GM18502 (cell line): ENCODE results near the gene KLHL3.
"Not testable (repeated sequence)": the region's sequence is repeated elsewhere in the genome, so short reads cannot be mapped to it uniquely, and the experiment has no call there.

Experiments
- ATAC-seq: cut with Tn5 transposase; IDR thresholded peaks from one replicate; pipeline ENCODE4 v1.9.1; 2021; ENCODE audit warnings: mild to moderate bottlenecking; ENCODE audit not compliant: unreplicated experiment, poor library complexity

Gene KLHL3, protein sequence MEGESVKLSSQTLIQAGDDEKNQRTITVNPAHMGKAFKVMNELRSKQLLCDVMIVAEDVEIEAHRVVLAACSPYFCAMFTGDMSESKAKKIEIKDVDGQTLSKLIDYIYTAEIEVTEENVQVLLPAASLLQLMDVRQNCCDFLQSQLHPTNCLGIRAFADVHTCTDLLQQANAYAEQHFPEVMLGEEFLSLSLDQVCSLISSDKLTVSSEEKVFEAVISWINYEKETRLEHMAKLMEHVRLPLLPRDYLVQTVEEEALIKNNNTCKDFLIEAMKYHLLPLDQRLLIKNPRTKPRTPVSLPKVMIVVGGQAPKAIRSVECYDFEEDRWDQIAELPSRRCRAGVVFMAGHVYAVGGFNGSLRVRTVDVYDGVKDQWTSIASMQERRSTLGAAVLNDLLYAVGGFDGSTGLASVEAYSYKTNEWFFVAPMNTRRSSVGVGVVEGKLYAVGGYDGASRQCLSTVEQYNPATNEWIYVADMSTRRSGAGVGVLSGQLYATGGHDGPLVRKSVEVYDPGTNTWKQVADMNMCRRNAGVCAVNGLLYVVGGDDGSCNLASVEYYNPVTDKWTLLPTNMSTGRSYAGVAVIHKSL

DNA sequence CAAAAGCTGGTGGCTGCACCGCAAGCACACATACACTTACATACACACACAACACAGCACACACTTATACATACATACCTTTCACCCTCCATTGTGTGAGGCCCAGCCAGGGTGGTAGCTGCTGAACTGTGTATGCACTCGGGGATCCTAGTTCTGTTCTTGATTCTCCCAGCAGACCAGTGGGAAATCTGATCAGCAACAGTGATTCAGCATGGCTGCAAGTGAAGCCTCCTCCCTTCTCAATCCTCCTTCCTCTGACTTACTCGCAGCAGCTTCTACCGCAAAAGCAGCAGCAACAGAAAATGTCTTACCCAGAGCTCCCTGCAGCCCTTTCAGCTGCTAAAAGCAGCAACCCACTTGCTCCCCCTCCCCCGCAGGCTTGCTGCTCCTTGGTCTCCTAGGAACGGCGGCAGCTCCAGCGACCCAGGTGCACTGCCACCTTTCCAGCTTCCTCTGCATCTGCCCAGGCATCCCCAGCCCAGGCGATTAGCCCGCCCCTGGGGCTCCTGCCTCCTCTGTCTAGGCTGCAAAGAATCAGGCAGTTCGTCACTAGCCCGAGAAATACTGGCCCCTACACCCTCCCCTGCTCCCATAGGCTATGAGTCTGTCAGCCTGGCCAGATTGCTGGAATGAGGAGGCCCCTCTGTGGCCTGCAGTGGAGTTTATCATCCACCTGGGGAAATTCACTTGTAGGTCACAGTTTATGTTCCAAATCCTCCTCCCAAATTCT is at the start of gene KLHL3:
Gene KLHL3, minus strand, starts transcription at position 535 of the 730 bp plus-strand sequence. Its CDS starts 443 bp downstream, at position 92.
- ATAC-seq = peak; percentile 61

DNA sequence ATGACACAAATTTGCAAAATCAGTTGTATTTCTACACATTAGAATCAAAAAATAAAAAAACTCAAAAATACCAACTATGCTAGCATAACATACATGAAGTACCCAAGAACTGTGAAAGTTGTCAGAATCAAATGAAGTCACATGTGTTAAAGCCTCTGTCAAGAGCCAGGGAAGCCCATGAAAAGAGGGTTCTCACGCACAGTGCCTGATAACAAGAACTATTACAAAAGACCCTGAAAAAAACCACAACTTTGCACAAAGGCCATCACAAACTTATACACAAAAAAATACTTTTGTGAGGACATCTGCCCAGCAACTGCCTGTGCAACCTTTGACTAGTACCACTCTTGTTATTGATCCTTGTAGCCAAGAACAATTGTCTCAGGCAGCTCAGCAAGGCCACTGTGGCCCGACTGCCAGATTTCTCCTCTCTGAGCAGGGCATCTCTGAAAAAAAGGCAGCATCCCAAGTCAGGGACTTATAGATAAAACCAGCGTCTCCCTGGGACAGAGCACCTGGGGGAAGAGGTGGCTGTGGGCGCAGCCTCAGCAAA is 47.2 kb upstream of the KLHL3 start:
- no peak for ATAC-seq

DNA sequence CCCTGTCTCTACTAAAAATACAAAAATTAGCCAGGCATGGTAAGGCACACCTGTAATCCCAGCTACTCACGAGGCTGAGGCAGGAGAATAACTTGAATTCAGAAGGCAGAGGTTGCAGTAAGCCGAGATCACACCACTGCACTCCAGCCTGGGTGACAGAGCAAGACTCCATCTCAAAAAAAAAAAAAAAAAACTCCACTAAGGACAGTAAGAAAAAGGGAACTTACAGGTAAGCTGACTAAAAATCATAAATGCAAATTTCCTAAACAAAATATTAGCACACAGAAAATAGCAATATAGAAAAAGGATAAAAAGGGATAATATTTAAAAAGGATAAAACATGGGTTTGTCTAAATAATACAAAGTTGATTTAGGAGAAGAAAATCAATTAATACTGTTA is 46.2 kb upstream of the KLHL3 start:
- no peak for ATAC-seq

DNA sequence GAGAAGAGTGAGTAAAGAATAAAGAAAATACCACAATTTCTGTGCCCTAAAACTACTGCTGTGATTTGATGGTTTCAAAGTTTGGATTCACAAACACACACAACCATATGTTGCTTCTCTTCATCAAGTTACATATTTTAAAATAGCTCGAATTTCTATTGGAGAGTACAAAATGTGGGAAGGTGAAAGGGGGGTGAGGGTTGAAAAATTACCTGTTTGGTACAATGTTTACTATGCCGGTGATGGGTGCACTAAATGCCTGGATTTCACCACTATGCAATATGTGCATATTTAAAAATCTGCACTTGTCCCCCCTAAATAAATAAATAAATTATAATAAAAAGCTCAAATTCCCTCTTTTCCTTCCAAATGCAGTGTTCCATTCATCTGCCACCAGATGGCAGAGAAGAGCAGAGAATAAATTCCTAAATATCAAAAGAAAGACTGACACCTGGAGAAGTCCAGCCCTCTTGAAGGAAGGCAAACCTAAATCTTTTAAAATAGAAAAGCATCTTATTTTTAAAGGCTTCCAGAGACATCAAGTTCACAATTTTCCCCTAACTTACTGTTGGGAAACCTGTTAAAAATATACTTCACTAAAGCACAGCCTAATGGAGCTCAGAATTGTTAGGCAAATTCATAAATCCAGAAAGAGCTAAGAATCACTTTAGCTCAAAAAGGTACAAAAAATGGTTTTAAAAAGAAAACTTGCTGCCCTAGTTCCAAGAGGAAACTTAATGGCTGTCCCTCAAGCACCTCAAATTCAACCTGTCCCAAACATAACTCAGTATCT is 43.1 kb upstream of the KLHL3 start:
- ATAC-seq = no peak

DNA sequence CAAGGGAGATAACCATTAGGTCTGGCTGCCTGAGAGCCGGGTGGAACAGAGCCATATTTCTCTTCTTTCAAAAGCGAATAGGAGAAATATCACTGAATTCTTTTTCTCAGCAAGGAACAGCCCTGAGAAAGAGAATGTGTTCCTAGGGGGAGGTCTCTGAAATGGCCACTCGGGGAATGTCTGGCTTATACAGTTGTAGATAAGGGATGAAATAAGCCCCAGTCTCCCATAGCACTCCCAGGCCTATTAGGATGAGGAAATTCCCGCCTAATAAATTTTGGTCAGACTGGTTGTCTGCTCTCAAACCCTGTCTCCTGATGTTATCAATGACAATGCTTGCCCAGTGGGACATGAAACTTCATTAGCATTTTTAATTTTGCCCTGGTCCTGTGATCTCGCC is 32.0 kb upstream of the KLHL3 start:
- ATAC-seq = not testable (repeated sequence)

DNA sequence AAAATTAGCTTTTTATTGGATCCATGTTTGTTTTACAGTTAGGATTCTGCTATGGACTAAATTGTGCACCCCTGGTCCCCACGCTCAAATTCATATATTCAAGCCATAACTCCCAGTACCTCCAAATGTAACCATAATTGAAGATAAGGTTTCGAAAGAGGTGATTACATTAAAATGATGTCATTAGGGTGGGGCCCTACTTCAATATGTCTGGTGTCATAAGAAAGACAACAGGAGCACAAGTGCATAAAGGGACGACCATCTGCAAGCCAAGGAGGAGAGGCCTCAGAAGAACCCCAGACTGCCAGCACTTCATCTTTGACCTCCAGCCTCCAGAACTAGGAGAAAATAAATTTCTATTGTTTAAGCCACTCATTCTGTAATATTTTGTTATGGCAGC is 25.7 kb upstream of the KLHL3 start:
- no peak for ATAC-seq

DNA sequence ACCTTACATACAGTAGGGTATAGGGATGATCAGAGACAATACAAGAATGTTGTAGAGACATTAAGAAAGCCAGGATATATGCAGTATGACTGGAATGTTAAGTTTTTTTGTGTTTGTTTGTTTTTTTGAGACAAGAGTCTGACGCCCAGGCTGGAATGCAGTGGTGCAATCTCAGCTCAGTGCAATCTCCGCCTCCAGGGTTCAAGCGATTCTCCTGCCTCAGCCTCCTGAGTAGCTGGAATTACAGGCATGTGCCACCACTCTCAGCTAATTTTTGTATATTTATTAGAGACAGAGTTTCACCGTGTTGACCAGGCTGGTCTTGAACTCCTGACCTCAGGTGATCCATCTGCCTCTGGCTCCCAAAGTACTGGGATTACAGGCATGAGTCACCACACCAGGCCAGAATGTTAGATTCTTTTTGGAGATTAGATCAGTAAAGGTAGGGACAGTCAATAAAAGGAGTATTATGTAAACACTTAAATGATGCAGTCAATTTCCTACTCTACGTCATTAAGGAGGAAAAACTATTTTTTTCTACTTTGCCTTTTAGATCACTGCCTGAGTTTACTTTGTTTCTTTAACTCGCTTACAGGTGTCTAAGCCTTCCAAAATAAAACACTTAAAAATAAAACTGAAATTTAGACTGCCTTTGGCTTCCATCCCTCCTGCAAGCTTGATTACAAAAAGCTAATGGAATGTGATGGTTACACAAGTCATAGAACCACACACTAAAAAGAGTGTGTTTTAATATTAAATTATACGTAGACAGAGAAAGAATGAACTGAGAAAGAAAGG is 25.0 kb upstream of the KLHL3 start:
- ATAC-seq = no peak

DNA sequence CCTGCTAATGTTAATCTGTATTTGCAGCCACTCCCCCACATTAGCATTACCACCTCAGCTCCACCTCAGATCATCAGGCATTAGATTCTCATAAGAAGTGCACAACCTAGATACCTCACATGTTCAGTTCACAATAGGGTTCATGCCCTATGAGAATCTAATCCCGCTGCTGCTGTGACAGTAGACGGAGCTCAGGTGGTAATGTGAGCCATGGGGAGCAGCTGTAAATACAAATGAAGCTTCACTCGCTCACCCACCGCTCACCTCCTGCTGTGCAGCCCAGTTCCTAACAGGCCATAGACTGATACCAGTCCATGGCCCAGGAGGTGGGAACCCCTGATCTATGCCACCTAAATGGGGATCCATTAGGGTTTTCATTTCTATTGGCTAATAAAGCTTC is 24.4 kb upstream of the KLHL3 start:
- no peak for ATAC-seq

DNA sequence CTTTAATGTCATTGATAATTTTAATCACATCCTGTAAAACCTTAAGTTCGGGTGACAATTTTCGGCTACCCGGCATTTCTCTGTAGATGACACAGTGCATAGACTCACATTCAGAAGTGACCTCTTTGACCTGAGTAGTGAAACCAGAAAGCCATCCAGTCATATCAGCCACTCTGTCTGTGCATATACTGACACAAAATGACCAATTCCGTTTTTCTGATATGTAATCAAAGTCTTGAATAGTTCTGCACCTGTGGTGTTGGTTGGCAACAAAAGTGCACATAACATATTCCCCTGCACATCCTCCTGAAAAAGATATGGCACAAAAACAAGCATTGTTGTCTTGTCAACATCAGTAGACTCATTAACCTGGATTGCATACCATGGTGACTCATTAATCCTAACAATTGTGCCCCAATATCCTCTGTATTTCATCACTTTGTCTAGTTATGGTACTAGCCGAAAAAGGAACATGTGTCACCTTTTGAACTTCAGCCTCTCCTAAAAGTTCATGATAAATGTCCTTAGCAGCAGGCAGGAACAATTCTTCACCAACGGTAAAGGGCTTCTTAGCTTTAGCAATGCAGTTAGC is 22.9 kb upstream of the KLHL3 start:
- ATAC-seq = peak; percentile 31

DNA sequence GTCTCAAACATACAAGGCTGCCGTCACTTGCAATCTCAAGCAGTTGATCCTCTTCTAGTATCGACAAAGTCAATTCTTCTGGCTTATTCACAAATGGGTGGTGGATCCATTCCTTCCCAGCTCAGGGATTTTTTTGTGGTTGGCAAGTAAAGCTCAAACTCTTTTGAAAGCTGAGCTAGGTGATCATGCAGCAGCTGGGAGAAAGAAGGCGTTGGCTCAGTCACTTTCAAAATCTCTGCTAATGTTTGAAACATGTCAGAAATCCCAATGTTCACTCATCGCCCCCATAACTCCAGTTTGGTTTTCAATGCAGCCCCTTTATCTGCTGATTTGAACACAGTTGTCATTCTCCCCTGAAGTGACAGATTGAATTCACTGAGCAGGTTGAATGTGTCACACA is 22.2 kb upstream of the KLHL3 start:
- no peak for ATAC-seq

DNA sequence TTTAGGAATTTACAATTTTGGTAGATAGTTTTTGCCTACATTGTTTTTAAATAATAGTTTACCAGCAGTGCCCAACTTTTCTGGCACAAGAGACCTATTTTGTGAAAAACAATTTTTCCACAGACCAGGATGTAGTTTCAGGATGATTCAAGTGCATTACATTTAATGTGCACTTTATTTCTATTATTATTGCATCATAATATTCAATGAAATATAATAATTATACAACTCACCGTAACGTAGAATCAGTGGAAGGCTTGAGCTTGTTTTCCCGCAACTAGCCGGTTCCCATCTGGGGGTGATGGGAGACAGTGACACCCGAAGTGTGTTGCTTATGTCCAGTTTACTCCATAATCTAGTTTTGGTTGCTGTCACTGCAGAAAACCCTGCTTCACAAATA is 21.7 kb upstream of the KLHL3 start:
- no peak for ATAC-seq

DNA sequence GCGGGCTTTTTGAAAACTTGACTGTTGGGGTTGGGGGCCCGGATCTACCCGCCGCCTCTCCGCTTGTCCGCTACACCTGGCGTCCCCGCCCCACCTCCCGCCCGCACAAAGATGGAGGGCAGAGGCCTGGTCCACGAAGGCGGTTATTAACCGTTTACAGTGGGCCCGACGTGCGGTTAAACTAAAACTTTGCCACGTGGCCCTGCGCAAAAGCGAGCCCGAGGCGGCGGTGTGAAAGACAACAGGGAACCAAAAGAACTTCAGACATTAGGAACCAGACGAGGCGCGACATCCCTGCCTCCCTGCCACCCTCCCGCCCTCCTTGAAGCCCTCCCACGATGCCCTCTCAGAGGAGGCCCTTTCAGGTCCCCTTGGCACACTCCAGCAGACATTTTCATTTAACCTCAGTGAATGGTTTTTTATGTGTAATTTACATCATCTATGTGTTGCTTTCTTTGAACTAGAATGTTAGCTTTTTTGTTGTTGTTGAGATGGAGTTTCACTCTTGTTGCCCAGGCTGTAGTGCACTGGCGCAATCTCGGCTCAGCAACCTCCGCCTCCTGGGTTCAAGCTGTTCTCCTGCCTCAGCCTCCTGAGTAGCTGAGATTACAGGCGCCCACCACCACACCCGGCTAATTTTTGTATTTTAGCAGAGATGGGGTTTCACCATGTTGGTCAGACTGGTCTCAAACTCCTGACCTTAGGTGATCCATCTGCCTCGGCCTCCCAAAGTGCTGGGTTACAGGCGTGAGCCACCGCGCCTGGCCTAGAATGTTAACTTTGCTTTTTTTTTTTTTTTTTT is 19.3 kb upstream of the KLHL3 start:
- ATAC-seq = peak; percentile 24

DNA sequence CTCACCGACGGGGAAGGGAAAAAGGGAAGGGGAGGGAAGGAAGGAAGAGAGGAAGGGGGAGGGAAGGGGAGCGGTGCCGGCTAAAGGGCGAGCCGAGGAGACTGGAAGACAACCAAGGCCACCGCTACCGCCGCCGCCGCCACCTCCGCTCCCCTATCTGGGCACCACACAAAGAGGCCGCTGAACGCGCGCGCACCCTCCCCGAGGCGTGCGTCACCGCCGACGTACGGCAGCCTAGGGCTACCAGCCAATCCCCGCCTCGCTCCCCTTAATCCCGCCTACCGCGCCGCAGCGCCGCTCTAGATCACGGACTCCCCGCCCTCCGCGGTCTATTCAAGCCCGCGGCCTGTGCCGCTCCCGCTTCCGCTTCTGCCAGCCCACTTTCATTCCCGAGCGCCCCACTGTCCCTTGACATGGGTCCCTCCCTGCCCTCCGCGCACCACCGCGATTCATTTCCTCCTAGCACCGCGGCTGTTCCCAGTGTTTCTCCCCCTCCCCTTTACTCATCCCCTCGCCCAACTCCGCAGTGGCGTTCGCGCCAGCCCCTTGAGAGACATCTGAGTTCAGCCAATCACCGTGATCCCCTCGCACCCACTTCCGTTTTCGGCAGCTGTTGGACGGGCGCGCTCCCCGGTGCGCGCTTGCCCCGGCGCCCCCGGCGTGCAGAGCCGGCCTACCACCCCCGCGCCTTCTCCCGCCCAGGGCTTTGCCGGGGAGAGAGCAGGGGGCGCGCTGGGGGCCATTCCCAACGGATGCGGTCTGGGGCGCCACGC is 18.5 kb upstream of the KLHL3 start, which contains the start of gene HNRNPA0:
Gene HNRNPA0, minus strand, starts transcription at position 176 of the 773 bp plus-strand sequence. CDS start 297 bp downstream, outside the sequence.
- peak; percentile 82 for ATAC-seq

DNA sequence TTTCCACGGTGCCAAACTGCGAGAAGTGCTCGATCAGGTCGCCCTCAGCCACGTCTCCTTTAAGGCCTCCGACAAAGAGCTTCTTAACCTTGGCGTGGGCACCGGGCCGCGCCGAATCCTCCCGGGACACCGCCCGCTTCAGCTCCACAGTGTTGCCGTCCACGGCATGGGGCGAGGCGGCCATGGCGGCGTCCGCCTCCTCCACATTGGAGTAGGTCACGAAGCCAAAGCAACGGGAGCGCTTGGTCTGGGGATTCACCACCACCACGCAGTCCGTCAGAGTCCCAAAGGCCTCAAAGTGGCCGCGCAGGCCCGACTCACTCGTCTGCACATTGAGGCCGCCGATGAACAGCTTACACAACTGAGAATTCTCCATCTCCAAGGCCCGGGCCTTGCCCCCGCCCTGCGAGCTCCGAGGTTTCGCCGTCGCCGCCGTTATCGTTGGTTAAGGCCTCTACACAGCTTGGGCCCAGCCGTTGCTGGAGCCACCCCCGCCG is 17.9 kb upstream of the KLHL3 start:
- ATAC-seq = peak; percentile 19

DNA sequence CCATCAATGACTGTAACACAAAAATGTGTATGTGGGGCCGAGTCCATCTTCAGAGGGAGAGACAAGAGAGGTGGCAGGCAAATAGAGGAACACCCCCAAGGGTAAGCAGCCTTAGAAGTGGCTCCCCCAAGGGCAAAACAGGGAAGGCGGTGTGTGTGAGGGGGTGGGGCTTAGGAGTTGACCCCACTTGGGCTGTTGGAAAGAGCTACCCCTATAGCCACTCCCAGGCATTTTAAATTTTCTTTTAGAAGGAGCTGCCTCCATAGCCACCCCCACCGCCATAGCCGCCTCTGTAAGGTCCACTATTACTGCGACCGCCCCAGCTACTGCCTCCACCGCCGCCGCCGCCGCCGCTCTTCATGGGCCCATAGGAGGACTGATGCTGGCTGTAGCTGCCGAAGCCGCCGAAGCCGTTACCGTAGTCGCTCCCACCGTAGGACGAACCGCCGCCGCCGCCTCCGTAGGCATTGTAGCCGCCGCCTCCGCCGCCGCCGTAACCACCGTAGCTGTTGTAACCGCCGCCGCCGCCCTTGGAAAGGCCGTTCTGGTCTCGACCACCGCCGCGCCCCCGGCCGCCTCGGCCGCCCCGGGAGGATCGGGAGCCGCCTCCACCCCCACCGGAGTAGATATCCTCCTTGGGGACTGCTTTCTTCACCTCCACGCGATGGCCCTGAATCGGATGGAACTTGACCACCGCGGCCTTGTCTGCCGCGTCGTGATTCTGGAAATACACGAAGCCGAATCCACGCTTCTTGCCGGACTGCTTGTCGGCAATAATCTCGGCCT is 17.2 kb upstream of the KLHL3 start:
- no peak for ATAC-seq

DNA sequence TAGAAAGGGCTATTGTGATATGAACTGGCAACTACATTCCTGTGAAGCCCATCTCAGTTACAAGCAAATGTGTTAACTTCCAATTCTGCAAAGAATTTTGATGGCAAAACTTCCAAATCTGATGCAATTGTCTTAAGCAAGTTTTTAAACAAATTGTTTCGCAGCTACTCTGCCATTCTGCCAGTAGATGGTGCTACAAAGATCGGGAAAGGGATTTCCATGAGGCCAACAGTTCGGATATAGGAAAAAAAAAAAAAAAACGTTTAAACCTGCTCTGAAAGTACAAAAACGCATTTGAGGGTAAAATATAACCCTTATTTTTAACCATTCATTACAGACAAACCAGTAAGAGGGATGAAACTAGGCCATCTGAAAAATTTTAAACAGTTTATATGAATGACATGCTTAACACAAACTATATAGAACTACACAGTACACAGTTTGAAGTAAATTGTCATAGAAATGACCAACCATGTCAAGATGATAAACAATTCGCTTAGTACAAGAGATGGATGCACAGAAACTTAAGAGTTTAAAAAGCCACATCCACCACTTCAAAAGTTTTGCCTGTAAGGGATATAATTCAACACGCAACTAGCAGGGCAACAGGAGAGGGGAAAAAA is 16.1 kb upstream of the KLHL3 start:
- no peak for ATAC-seq
